Measurements from ENCODE around the gene RIN1. TPM values are rescaled to one million over a fixed set of nuclear protein-coding genes. Genes with fewer than 3 reads are reported as not detected.

RIN1 gene
- total RNA-seq, 2 donors from 2014 or later, result 0.99 to 11.4 TPM

DNA sequence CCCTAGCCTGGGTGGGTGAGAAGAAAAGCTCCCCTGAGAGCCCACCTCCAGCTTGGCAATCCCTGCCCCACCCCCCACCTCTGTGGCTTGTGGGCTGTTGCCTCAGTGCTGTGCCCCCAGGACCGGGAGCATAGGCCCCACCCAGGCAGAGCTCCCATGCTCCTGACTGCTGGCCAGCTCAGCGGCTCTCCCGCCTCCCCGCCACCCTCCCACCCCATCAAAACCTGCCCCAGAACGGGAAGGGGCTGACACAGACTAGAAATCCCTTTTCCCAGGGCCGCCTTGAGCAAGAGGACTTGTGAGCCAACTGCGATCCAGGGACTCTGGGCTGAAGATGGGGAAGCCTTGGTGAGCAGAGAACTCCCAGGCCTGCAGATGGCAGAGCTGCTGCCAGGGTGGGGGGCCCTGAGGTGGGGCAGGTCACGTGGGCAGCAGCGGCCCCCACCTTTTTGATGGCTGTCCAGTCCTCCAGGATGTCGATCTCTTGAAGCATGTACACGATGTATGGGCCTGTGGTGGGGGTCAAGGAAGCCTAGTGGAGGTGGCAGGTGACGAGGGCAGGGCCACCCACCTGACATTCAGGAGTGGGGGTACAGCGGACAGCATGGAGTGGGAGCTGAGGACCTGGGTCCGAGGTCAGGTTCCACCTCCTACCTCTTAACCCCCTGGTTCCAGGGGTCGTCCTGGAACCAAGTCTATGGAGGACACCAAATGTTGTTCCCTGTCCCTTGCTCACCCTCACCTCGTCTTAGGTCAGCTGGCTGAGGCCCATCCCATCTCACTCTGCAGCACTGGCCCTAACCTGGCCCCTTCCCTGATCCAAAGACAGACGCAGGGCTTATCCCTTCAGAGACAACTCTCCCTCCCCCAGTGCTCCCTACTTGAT is 2.3 kb upstream of the RIN1 start:
- H3K36me3 ChIP-seq (replicated peaks in 1 of 2; ENCODE audit: insufficient read depth in 1 of 2, low read depth in 2 of 2), result peaks cover 4 to 16% of the 10 kb centered on the region in 2 donors
- DNase-seq, result no peak
- 79 to 84% methylated on average over 8 to 15 of the region's 17 CpGs for WGBS, 2 donors

DNA sequence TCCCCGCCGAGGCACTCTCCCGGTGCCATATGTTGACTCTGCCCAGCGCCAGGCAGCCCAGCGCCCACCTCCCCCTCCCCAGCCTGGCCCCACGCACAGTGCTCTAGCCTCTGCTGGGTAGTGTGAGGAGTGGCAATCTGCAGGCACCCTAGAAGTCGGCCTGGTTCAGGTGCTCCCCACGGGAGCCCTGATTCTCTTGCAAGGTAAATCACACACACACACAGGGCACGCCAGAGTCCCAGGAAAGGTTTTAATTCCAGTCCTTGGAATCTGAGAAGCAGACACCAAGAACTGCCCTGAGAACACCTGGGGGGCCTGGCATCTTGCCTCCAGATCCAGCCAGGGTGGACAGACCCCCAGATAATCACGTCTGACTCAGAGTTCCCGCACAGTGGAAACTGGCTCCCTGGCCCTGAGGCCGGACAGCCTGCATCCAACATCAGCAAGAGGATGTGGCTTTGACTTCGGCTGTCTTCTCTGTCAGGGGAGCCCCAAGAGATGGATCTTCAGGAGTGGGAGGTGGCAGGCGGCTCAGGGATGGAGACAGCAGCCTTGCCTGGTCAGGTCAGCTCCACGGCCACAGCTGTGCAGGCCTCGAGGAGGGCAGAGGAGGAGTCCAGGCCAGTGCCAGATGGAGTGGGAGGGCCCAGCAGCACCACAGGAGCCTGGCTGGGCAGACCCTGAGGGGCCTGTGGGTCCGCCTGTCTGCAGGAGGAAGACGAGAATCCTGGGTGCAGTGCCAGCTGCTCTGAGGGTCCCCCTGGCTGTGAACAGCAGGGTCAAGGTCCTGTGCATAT is 1.1 kb upstream of the RIN1 start:
- Histone ChIP-seq H3K36me3 (replicated peaks in 1 of 2; ENCODE audit: insufficient read depth in 1 of 2, low read depth in 2 of 2) (peaks cover 4 to 16% of the 10 kb centered on the region in 2 donors), H3K9me3 (no peaks in the 10 kb centered on the region), H3K4me1 (peaks cover 30% of the 10 kb centered on the region), H3K27ac (peak overlapping the region in 2 of 4 donors; percentile 69 to 74), H3K27me3 (no peaks in the 10 kb centered on the region), H3K4me3 (no peak overlapping the region)
- TF ChIP-seq POLR2A (IDR thresholded peaks at IDR 0.05), result no peak
- TF ChIP-seq, protein P1, sequence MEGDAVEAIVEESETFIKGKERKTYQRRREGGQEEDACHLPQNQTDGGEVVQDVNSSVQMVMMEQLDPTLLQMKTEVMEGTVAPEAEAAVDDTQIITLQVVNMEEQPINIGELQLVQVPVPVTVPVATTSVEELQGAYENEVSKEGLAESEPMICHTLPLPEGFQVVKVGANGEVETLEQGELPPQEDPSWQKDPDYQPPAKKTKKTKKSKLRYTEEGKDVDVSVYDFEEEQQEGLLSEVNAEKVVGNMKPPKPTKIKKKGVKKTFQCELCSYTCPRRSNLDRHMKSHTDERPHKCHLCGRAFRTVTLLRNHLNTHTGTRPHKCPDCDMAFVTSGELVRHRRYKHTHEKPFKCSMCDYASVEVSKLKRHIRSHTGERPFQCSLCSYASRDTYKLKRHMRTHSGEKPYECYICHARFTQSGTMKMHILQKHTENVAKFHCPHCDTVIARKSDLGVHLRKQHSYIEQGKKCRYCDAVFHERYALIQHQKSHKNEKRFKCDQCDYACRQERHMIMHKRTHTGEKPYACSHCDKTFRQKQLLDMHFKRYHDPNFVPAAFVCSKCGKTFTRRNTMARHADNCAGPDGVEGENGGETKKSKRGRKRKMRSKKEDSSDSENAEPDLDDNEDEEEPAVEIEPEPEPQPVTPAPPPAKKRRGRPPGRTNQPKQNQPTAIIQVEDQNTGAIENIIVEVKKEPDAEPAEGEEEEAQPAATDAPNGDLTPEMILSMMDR (IDR thresholded peaks at IDR 0.05), result no peak
- WGBS, 2 donors, result 49 to 62% methylated on average over 3 to 15 of the region's 18 CpGs
- ATAC-seq, result no peak
- intact Hi-C loops (cut with DNase I), result no loop called here
- no peak for DNase-seq

More for the DNA sequence above, 2.3 kb upstream of the RIN1 start:
- Histone ChIP-seq H3K4me3 (no peak overlapping the region), H3K4me1 (peaks cover 34% of the 10 kb centered on the region), H3K27me3 (no peaks in the 10 kb centered on the region), H3K9me3 (no peaks in the 10 kb centered on the region), H3K27ac (no peak overlapping the region)
- TF ChIP-seq, protein P1 (IDR thresholded peaks at IDR 0.05), result no peak
- TF ChIP-seq POLR2A (IDR thresholded peaks at IDR 0.05), result no peak
- intact Hi-C loops (cut with DNase I), result no loop called here
- no peak for ATAC-seq

DNA sequence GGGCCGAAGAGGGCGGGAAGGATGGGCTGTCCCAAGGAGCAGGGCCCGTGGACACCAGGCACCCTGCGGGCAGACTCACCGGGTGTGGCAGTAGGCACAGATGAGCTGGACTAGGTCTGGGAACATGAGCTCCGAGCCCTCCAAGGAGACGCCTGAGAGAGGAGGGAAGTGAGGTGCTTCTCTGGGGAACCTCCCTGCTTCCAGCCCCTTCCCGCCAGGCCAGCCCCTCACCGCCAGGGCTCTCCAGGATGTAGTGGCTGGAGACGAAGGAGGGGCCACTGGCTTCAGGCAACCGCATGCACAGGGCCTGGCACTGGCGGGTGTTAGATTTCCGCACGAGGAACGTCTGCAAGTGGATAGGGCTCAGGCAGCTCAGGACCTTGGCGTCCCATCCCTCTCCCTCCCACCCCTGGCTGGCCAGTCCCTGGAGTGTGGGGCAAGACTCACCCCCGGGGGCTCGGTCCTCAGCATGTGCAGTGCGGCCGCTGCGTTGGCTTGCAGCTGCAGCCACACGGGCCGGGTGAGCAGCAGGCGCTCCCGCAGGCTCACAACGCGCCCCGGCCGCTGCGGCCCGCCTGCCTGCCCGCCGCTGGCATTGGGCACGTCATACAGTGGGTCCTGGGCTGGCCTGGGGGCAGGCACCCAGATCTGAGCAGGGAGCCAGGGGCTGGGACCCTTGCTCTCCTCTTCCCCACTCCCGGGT is 552 bp downstream of the RIN1 start:
- DNase-seq, result no peak
- WGBS, 2 donors, result 20 to 21% methylated on average over 20 to 33 of the region's 35 CpGs
- Histone ChIP-seq H3K9me3 (no peaks in the 10 kb centered on the region), H3K4me1 (peaks cover 30% of the 10 kb centered on the region), H3K4me3 (peak overlapping the region in 1 of 2 donors; percentile 18), H3K36me3 (replicated peaks in 1 of 2; ENCODE audit: insufficient read depth in 1 of 2, low read depth in 2 of 2) (peaks cover 0 to 6% of the 10 kb centered on the region in 2 donors), H3K27ac (peak overlapping the region in 3 of 4 donors; percentile 31 to 74 (median 69)), H3K27me3 (no peaks in the 10 kb centered on the region)
- intact Hi-C loops (cut with DNase I), result no loop called here
- TF ChIP-seq, protein P1 (IDR thresholded peaks at IDR 0.05), result no peak
- TF ChIP-seq POLR2A (IDR thresholded peaks at IDR 0.05), result no peak
- peak; percentile 29 for ATAC-seq

DNA sequence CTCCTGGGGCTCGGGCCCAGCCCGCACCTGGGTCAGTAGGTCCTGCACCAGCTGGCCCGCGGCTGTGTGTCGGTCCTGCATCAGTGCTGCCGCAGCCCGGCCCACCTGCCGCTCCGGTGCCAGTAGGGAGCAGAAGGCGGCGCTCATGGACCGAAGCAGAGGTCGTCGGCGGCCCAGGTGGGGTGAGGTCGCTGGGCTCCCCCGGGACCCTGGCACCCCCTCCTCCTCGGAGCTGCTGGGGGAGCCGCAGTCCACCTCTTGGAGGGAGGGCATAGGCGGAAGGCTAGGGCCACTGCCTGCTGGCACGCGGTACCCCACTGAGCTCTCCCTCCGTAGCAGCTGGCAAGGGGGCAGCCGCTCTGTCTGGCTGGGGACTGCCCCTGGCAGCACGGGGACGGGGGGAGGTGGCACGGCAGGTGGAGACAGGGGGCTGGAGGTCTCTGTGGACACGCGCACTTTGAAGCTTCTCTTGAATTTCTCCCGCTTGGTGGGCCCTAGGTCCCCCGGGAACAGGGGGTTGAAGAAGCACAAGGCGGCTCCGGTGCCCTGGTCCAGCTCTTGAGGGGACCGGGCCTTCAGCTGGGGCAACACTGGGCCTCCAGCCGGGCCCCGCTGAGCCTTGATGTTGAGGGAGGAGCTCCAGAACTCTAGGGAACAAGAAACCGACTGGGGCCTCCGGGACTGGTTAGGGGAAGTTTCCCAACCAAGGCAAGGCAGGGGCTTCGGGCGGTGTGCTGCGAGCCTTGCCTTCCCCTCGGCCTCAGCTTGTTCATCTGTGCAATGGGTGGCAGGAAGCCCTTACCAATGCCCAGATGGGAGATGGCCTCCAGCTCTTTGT is 1.4 kb downstream of the RIN1 start:
- intact Hi-C loops (cut with DNase I), result no loop called here
- DNase-seq (no peak), ATAC-seq (no peak)
- peaks cover 30% of the 10 kb centered on the region for H3K4me1 ChIP-seq
- H3K4me3 ChIP-seq, result no peak overlapping the region
- TF ChIP-seq, protein P1 (IDR thresholded peaks at IDR 0.05), result no peak
- no peak for TF ChIP-seq POLR2A (IDR thresholded peaks at IDR 0.05)
- H3K27ac ChIP-seq, result no peak overlapping the region
- peaks cover 0 to 2% of the 10 kb centered on the region in 2 donors for H3K36me3 ChIP-seq (replicated peaks in 1 of 2; ENCODE audit: insufficient read depth in 1 of 2, low read depth in 2 of 2)
- no peaks in the 10 kb centered on the region for H3K27me3 ChIP-seq
- H3K9me3 ChIP-seq, result no peaks in the 10 kb centered on the region
- 78 to 94% methylated on average over 9 to 25 of the region's 42 CpGs for WGBS, 2 donors
